ENCODE results near the gene IFT22.
"Not testable (repeated sequence)": the region's sequence is repeated elsewhere in the genome, so short reads cannot be mapped to it uniquely, and the experiment has no call there.

The IFT22 gene

DNA sequence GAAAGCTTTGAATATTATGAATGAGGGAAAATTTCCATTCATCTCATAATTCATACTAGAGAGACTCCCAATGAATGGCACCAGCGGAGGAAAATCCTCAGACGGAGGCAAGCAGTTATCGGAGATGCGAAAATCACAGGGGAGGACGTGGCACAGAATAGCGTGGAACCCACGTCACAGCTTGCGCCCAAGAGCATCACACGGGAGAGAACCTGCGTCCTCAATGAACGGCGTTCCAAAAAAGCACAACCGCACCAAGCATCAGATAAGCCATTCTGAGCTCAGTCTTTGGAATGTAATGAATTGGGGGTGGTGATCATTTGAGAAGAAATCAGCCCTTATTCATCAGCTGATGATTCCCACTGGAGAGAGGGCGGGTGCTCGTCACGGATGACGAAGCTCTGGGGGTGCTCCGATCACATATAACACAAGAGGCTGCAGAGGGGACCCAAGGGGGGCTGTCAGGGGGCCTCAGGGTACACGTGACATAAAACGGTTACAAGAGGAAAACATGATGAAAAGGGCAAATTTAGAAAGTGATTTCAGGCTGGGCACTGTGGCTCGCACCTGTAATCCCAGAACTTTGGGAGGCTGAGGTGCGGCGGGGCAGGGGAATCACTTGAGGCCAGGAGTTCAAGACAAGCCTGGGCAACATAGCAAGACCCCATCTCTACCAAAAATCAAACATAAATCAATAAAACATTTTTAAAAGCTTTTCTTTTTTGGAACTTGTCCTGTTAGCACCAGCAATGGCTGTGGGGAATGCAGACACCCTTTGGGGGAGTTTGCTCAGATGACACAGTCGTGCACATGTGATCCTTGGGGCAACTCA is 42.9 kb downstream of the IFT22 start:
- DNase-seq (ENCODE audit: low read depth, low spot score) = no peak

DNA sequence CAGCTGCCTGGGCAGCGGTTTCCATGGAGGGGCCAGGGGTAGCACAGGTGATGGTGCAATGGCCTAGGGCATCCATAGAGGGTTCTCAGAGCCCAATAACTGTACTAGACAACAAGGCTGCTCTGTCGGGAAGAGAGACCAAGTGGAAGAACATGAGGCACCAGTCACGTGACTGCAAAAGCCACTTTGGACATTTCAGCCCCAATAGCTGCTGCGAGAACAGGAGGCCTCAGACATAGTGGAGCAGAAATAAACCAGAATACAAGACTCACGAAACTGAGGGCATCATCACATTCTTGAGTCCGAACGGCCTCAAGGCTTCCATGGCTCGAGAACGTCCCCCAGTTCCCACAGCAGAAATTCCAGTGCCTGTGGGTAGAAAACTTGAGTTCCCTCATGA is 44.5 kb downstream of the IFT22 start:
- no peak for DNase-seq (ENCODE audit: low read depth, low spot score)

DNA sequence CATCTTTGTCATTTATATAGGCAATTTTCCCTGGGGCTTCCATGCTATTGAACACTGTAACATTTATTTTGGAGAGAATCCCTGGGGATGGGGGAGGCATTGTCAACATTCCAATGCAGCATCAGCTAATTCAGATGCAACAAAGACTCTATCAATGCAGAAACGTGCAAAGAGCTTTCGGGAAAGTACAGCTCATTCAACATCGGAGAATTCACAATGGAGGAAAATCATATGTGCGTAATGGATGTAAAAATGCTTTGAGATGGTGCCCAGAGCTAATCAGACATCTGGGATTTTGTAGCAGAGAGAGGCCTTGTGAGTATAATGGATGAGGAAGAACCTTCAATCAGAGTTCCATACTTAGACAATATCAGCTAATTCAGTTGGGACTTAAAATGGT is 48.4 kb downstream of the IFT22 start:
- DNase-seq (ENCODE audit: low read depth, low spot score) = no peak

DNA sequence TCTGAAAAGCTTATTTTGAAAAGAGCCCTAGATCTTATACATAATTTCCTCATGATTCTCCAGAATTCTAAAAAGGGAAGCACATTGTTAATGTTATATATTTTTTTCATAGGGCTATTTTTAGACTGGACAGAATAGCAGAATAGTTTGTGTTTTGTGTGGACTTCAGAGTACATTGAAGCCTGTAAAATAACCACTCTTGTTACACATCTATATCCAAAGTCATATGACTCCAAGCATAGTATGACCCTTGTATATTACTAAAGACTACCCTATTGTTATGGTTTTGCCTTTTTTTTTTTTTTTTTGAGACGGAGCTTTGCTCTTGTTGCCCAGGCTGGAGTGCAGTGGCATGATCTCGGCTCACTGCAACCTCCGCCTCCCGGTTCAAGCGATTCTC is 50.6 kb downstream of the IFT22 start:
- DNase-seq (ENCODE audit: low read depth, low spot score) = no peak

DNA sequence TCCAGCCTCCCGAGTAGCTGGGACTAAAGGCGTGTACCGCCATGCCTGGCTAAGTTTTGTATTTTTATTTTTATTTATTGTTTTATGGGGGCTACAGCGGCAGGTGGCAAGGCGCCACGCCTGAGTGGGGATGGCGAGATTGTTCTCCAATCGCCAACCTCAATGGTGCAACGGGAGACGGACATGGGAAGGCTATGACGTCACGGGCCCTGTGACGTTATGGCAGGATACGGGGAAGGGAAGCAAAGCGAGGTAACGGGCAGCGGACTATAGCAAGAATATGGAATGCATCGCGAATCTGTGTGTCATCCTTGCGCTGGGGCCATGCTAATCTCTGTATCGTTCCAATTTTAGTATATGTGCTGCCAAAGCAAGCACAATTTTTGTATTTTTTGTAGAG is 51.9 kb downstream of the IFT22 start:
- DNase-seq (ENCODE audit: low read depth, low spot score) = no peak

DNA sequence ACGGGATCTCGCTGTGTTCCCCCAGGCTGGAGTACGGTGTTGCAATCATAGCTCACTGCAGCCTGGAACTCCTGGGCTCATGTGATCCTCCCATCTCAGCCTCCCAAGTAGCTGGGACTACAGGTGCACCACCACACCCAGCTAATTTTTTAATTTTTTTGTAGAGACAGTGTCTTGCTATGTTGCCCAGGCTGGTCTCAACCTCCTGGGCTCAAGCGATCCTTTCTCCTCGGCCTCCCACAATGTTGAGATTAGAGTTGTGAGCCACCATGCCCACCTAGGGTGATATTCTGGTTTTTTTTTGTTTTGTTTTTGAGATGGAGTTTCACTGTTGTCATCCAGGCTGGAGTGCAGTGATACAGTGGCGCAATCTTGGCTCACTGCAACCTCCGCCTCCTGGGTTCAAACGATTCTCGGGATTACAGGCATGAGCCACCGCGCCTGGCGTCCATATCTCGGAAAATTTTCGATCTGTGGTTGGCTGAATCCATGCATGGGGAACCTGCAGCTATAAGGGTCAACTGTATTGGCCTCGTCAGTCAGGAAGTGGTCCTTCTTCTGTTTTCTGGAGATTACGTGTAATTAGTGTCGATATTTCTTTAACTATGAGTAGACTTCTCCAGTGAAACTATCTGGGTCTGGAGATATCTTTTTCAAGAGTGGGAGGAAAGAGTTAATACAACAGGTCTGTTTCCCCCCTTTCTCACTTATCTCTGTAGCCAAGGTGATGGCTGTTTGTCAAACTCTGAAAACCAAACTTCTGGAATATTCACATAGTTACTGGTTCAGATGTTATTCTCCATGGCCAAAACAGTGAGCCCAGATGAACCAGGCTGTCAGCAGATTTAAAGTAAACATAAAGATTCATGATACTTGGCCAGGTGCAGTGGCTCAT is 55.7 kb downstream of the IFT22 start:
- DNase-seq (ENCODE audit: low read depth, low spot score) = no peak

DNA sequence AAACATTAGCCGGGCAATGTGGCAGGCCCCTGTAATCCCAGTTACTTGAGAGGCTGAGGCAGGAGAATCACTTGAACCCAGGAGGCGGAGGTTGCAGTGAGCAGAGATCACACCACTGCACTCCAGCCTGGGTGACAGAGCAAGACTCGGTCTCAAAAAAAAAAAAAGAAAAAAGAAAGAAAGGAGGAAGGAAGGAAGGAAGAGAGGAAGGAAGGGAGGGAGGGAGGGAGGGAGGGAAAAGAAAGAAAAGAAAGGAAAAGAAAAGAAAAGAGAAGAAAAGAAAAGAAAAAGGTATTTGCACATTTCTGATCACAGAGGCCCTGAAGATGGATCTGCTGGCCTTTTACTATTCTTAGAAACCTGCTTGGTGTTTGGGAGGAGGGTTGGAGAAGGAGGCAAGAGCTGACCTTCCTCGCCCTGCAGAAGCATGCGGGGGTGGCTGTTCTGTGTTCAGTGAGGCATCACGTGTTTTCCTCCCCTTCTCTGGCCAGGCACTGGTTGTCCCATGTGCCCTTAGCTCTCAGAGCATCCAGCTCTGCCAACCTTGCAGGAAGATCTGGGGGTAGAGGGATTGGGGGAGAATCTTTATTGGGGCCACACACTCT is 57.4 kb downstream of the IFT22 start:
- DNase-seq (ENCODE audit: low read depth, low spot score) = not testable (repeated sequence)
